Measurements from ENCODE around the gene CPE. TPM values are rescaled to one million over a fixed set of nuclear protein-coding genes. Genes with fewer than 3 reads are reported as not detected.

Gene CPE
- total and polyA plus RNA-seq, 2 of the 4 experiments (the other 2 are of a cell fraction): 3.6 to 13.5 TPM

- H2BK5ac ChIP-seq (ENCODE audit: low read depth, low read length, poor library complexity, severe bottlenecking): no peak overlapping the region
- dilution Hi-C loops (cut with HindIII; ENCODE audit: low sequenced_read_pairs, unreplicated experiment) (no loop called here), in situ Hi-C loops (cut with MboI; ENCODE audit: low sequenced_read_pairs) (no loop called here), intact Hi-C loops (cut with micrococcal nuclease) (no loop called here)
- H3K4me2 ChIP-seq (ENCODE audit: low read depth, low read length): no peak overlapping the region
- no peak overlapping the region for H2AK9ac ChIP-seq (replicated peaks; ENCODE audit: low read depth, low read length, poor library complexity)
- H2AFZ ChIP-seq (replicated peaks; ENCODE audit: low read length, poor library complexity): no peak overlapping the region
- CTCF ChIA-PET: no interaction called here
- H3K27me3 ChIP-seq (ENCODE audit: control insufficient read depth, insufficient read depth, low read length): no peaks in the 10 kb centered on the region
- no peaks in the 10 kb centered on the region for H3K9me3 ChIP-seq (ENCODE audit: control insufficient read depth, insufficient read depth, low read length)
- 76% methylated on average over 3 of the region's 3 CpGs; no CpG with 5 or more reads in 1 of the 2 experiments for WGBS, 2 experiments (ENCODE audit: extremely low coverage in 2 of 2, insufficient read length in 1 of 2)
- H3K4me1 ChIP-seq (ENCODE audit: control insufficient read depth, insufficient read depth, low read length): no peaks in the 10 kb centered on the region
- no peak for TF ChIP-seq CHD1 (IDR thresholded peaks at IDR 0.05; ENCODE audit: low read depth, low read length)
- no peak for TF ChIP-seq NFE2L2 (IDR thresholded peaks at IDR 0.05; ENCODE audit: low read depth, low read length)
- no peak for TF ChIP-seq MXI1 (IDR thresholded peaks at IDR 0.05; ENCODE audit: borderline replicate concordance, low read depth, low read length)
- TF ChIP-seq SMC3 (IDR thresholded peaks at IDR 0.05; ENCODE audit: low read depth, low read length): no peak
- TF ChIP-seq ELK1 (IDR thresholded peaks at IDR 0.05; ENCODE audit: borderline replicate concordance, low read depth, low read length): no peak
- TF ChIP-seq USF2 (IDR thresholded peaks at IDR 0.05; ENCODE audit: low read depth, low read length): no peak
- no peak for TF ChIP-seq MAFK (IDR thresholded peaks at IDR 0.05; ENCODE audit: low read depth, low read length)
- no peak for TF ChIP-seq POLR2A (IDR thresholded peaks at IDR 0.05; ENCODE audit: low read depth, low read length)
- no peak for TF ChIP-seq FOS (IDR thresholded peaks at IDR 0.05; ENCODE audit: low read depth, low read length)
- TF ChIP-seq RAD21 (IDR thresholded peaks at IDR 0.05; ENCODE audit: low read length): no peak
- no peak for TF ChIP-seq CTCF (conservative IDR thresholded peaks at IDR 0.05; ENCODE audit: low read depth, low read length)
- TF ChIP-seq RFX5 (IDR thresholded peaks at IDR 0.05; ENCODE audit: low read depth, low read length): no peak
- no peaks in the 10 kb centered on the region for H4K20me1 ChIP-seq (ENCODE audit: insufficient read depth, low read length)
- POLR2A ChIA-PET (ENCODE audit: unreplicated experiment): no interaction called here
- H4K91ac ChIP-seq (ENCODE audit: insufficient read depth, low read depth, low read length): no peak overlapping the region
- H3K18ac ChIP-seq (ENCODE audit: low read depth, low read length): no peak overlapping the region
- DNase-seq (no peak), ATAC-seq (ENCODE audit: low read depth) (no peak)
- H3K9ac ChIP-seq (ENCODE audit: low read depth, low read length): no peak overlapping the region
- H3K27ac ChIP-seq (ENCODE audit: insufficient read depth, low read length): no peak overlapping the region
- H4K8ac ChIP-seq (ENCODE audit: low read depth in 2 of 2, low read length in 2 of 2): no peak overlapping the region
- no peaks in the 10 kb centered on the region for H3K36me3 ChIP-seq (ENCODE audit: control insufficient read depth, insufficient read depth, low read length)
- H2AK5ac ChIP-seq (ENCODE audit: low read depth, low read length): no peak overlapping the region
- H3K79me1 ChIP-seq (ENCODE audit: low read depth in 1 of 2, low read length in 2 of 2): no peaks in the 10 kb centered on the region
- H3K56ac ChIP-seq (ENCODE audit: extremely low read depth, insufficient read depth, low read length): no peak overlapping the region
- no peak overlapping the region for H2BK15ac ChIP-seq (ENCODE audit: low read depth, low read length)
- no peak overlapping the region for H3K23ac ChIP-seq (ENCODE audit: low read depth, low read length)
- no TSS peak for BruUV-seq (replicated peaks)
- H3K14ac ChIP-seq (replicated peaks; ENCODE audit: low read depth, low read length): no peak overlapping the region
- no peaks in the 10 kb centered on the region; the same call in 1 of the 2 replicates for H3K9me1 ChIP-seq (ENCODE audit: insufficient read depth, low read length)
- H3K4ac ChIP-seq (ENCODE audit: low read depth, low read length): no peak overlapping the region
- H2BK20ac ChIP-seq (ENCODE audit: low read depth, low read length): no peak overlapping the region
- no peak overlapping the region for H2BK120ac ChIP-seq (ENCODE audit: low read depth, low read length)
- H3K4me3 ChIP-seq (ENCODE audit: insufficient read depth, low read depth, low read length): no peak overlapping the region
- H4K5ac ChIP-seq (ENCODE audit: low read depth, low read length): no peak overlapping the region
Measured at GRCh38 chr4:165437691-165438090, 58.9 kb downstream of the CPE start.
